Measurements from ENCODE around the gene EREG. TPM values are rescaled to one million over a fixed set of nuclear protein-coding genes. Genes with fewer than 3 reads are reported as not detected.

EREG gene
- total RNA-seq, 1 experiment from 2014 or later: not detected

GRCh38 chr4:74414149-74414809 lies 49.3 kb downstream of the EREG start:
- H3K9ac ChIP-seq (ENCODE audit: extremely low read depth, insufficient read length, low read length): no peak overlapping the region
- no peak overlapping the region for H3K4ac ChIP-seq (ENCODE audit: low read depth, low read length)
- no CpG with 5 or more reads among the region's 5 CpGs for WGBS (ENCODE audit: extremely low coverage, insufficient read length, low lambda C conversion rate)
- H4K5ac ChIP-seq (ENCODE audit: insufficient read length, low read depth, low read length): no peak overlapping the region
- DNase-seq: no peak
- no peaks in the 10 kb centered on the region for H4K20me1 ChIP-seq (ENCODE audit: control insufficient read depth, insufficient read depth, insufficient read length)
- no peak overlapping the region for H3K23ac ChIP-seq (ENCODE audit: insufficient read length, low read depth, low read length)
- no peak overlapping the region for H2AK5ac ChIP-seq (ENCODE audit: insufficient read length, low read length)
- H3K56ac ChIP-seq (ENCODE audit: insufficient read length, low read depth, low read length): no peak overlapping the region
- no peaks in the 10 kb centered on the region; the same call in 1 of the 2 replicates for H3K4me1 ChIP-seq (ENCODE audit: insufficient read depth, low read length)
- peaks cover 12 to 13% of the 10 kb centered on the region in 2 experiments; a peak in 3 of 4 replicates for H3K4me1 Mint-ChIP-seq
- H3K79me2 ChIP-seq (ENCODE audit: insufficient read depth, low read length): no peaks in the 10 kb centered on the region
- no peak overlapping the region for H2BK12ac ChIP-seq (ENCODE audit: insufficient read length, low read depth, low read length)
- H4K8ac ChIP-seq (replicated peaks; ENCODE audit: insufficient read length, low read depth, low read length): no peak overlapping the region
- H3K23me2 ChIP-seq (ENCODE audit: insufficient read length, low read depth, low read length, poor library complexity, severe bottlenecking): no peaks in the 10 kb centered on the region
- no peaks in the 10 kb centered on the region for H3K27me3 ChIP-seq (ENCODE audit: insufficient read depth, low read length)
- no peak overlapping the region for H2BK15ac ChIP-seq (ENCODE audit: low read depth, low read length)
- no peak overlapping the region for H2AFZ ChIP-seq (ENCODE audit: low read length)
- H2BK5ac ChIP-seq (ENCODE audit: insufficient read length, low read length): no peak overlapping the region
- H3K18ac ChIP-seq (ENCODE audit: insufficient read length, low read depth, low read length): no peak overlapping the region
- H3K4me3 Mint-ChIP-seq: no peak overlapping the region
- H4K91ac ChIP-seq (ENCODE audit: insufficient read length, low read depth, low read length): no peak overlapping the region
- no peak overlapping the region for H2BK120ac ChIP-seq (ENCODE audit: low read depth, low read length, poor library complexity, severe bottlenecking)
- no peak overlapping the region for H3T11ph ChIP-seq (ENCODE audit: low read length)
- no peak overlapping the region for H3K4me2 ChIP-seq (ENCODE audit: insufficient read depth, insufficient read length, low read length)
- H3K79me1 ChIP-seq (ENCODE audit: insufficient read depth, low read depth, low read length, poor library complexity, severe bottlenecking): no peaks in the 10 kb centered on the region
- H2BK20ac ChIP-seq (ENCODE audit: low read depth, low read length, poor library complexity, severe bottlenecking): no peak overlapping the region
- no peaks in the 10 kb centered on the region for H3K9me3 ChIP-seq (ENCODE audit: control insufficient read depth, low read depth, low read length)
- H3K27ac ChIP-seq (ENCODE audit: insufficient read length, low read depth, low read length): no peak overlapping the region
- TF ChIP-seq CTCF (conservative IDR thresholded peaks at IDR 0.05): no peak
- H3K9me3 Mint-ChIP-seq: peaks cover 2 to 3% of the 10 kb centered on the region in 2 experiments; a peak in 4 of 5 replicates
- no peak overlapping the region for H3K27ac Mint-ChIP-seq
- H3K27me3 Mint-ChIP-seq (ENCODE audit: low read depth): no peaks in the 10 kb centered on the region; the same call in 1 of the 2 replicates
- no peaks in the 10 kb centered on the region for H3K36me3 Mint-ChIP-seq (ENCODE audit: insufficient read depth in 1 of 3, low read depth in 3 of 3)
- H3K14ac ChIP-seq (ENCODE audit: insufficient read depth, low read length): no peak overlapping the region
